OCI-M2 (cell line): ENCODE results near the gene HNRNPA1.

Experiments used
- DNase-seq: peaks from one replicate; lab custom pipeline; 2025; ENCODE audit not compliant: unreplicated experiment; lab: John Stamatoyannopoulos, UW

Gene HNRNPA1

DNA sequence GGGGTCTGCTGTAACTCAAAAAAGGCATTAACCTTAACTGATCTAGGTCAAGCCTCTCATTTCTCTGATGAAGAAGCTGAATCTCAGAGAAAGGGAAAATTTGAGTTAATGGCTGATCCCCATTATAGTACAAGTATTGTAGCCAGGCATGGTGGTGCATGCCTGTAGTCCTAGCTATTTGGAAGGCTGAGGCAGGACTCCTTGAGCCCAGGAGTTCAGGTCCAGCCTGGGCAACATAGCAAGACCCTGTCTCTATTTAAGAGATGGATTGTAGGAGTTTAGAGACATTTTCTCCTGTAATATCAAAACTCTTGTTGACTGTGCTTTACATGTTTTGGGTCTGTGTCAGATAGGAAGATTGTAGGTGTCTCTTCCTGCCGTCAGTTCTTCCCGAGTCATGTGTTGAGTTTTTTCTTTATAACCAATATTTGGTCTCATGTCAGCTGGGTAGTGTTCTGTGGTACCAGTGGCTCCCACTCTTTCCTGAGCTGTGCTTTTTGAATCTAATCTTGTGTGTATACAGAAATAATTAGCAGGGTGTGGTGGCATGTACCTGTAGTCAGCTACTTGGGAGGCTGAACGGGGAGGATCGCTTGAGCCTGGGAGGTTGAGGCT lies 53.0 kb downstream of the HNRNPA1 start:
- no peak for DNase-seq
